GM21786 (cell line): ENCODE data around the gene MYO18B.

ENCODE experiments used
- ATAC-seq: cut with Tn5 transposase; IDR thresholded peaks from one replicate; pipeline ENCODE4 v1.9.1; 2021; ENCODE audit not compliant: unreplicated experiment

Gene MYO18B

DNA sequence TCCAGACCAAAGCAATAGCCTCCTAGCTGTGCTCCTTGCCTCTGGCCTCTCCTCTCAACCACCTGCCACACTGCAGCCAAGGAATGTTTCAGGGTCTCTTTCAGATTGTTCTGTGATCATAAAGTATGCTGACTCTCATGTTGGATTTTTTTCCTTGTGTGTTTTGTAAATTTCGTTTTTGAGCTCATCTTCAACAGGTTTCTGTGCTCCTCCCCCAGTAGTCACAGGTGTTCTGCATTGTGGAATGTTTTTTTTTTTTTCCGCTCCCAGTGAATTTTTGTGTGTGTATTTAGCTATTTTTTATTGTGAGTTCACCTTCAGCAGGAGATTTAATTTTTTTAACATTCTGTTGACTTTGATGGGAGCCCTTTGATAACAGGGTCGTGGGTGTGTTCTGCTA lies 153.7 kb downstream of the MYO18B start:
- ATAC-seq = no peak

DNA sequence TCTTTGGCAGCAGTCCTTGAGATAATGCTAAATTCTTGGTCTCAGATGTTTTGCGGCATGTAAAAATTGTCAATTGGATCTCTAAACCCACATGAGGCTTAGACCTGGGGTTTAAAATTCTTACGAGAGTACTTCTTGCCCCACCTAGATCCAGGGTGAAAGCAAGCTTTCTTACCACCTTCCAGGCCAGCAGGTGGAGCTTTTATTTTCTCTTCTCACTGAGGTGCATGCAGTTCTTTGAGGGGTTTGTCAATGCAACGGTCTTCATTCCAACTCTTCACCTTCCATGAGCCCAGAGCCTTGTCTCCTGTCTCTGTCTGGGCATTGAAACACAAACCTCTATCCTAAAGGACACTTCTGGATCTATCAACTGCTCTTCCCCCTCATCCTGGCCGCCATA lies 154.1 kb downstream of the MYO18B start:
- ATAC-seq = no peak

DNA sequence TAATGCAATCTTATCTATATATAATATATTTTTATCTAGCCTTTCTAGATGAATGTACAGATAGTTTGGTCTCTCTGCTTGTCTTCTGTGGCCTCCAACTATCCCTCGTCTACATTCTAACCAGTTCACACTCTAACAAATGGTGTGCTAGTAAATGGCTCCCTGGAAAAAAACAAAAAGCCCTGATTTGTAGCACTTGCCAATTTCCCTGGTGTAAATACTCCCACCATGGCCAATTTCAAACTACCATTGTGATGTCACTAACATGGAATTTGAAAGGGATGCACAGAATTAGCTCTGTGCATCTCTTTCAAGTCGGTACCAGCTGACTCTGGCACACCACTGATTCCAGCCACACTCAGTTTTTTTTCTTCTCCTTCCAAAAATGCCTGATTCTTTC lies 154.6 kb downstream of the MYO18B start:
- no peak for ATAC-seq

DNA sequence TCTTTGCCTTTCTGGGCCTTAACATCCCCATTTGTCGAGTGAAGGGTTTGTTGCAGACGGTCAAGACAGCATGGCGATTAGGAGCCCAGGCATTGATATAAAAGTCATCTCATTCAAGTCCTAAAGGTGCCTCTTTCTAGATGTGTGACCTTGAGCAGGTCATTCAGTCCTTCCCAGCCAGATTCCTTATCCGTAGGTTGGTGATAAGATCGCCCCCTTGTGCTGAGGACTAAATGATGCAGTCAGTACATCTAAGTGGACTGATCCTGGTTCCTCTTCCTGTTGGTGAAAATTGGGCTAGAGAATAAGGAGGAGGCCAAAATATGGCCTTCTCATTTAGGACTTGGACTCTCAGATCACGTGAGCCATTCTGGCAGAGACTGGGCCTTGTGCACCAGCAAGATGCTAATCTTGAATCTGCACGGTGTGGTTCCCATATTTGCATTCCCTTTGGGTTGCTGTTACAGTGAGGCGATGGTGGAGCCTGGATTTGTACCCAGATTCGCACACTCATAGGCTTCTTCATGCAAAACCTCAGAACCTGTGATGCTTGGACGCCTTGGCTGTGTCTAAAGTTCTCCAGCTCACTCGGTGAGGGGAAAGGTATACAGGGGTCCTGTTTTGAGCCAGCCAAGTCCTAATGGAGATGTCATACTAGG lies 156.8 kb downstream of the MYO18B start:
- ATAC-seq = no peak

- no peak for ATAC-seq
These were observed 157.6 kb downstream of the MYO18B start for GRCh38 chr22:25899566-25899965.

- no peak for ATAC-seq
These were observed 158.4 kb downstream of the MYO18B start for GRCh38 chr22:25900390-25900789.

- ATAC-seq = no peak
These were observed 158.9 kb downstream of the MYO18B start for GRCh38 chr22:25900880-25901279.

DNA sequence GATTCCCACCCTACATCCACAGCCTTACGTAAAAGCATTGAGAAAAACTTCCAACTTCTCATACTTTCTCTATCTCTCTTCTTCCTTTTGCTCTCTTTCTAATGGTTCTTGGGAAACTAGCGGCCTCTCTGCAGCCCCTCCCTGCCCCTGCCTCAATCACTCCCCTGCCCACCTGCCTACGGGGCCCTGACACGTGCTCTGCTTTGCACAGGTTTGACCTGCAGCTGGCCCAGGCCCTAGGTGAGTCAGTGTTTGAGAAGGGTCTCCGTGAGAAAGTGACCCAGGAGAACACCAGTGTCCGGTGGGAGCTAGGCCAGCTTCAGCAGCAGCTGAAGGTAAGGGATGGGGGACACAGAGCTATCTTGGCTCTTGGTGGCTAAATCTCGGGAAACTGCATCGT lies 160.4 kb downstream of the MYO18B start:
- no peak for ATAC-seq

DNA sequence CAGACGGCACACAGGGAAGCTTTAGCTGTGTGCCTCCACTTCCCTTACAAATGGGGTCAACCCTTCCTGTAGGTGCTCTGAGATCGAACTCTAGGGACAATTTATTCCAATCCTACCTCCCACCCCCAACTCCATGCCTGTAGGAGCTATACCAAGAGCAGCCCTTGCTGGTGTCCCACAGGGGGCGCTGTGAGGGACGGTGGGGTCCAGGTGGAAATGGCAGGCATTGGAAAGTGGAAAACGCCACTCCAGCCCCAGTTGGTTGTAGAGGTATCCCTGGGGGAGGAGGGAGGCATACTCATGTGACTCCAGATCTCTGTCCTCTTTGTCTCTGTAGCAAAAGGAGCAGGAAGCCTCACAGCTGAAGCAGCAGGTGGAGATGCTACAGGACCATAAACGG lies 161.3 kb downstream of the MYO18B start:
- ATAC-seq = no peak

GRCh38 chr22:25908212-25908611 lies 166.2 kb downstream of the MYO18B start:
- no peak for ATAC-seq

DNA sequence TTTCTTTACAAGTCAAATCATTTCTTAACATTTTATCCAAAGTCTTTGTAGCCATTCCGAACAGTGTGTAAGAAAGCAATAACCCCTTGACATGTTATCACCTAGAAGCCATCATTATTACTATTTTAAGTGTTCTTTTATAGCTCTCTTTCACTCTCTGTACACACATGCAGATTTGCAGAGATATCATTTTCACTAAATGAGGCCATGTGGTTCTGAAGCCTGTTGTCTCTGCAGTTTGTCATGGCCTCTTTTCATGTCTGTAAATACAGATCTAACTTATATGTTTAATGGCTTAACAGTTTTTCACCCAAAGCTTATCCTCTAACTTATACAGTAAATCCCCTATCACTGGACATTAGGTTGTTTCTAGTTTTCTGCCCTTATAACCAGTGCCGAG lies 166.8 kb downstream of the MYO18B start:
- no peak for ATAC-seq

- ATAC-seq = no peak
These were observed 167.8 kb downstream of the MYO18B start for GRCh38 chr22:25909614-25910387.

GRCh38 chr22:25911243-25911972 lies 169.4 kb downstream of the MYO18B start:
- ATAC-seq = no peak

- no peak for ATAC-seq
These were observed 177.5 kb downstream of the MYO18B start for GRCh38 chr22:25919452-25919851.

- ATAC-seq = no peak
These were observed 180.2 kb downstream of the MYO18B start for GRCh38 chr22:25922141-25922540.

- ATAC-seq = no peak
These were observed 181.9 kb downstream of the MYO18B start for GRCh38 chr22:25923914-25924313.

DNA sequence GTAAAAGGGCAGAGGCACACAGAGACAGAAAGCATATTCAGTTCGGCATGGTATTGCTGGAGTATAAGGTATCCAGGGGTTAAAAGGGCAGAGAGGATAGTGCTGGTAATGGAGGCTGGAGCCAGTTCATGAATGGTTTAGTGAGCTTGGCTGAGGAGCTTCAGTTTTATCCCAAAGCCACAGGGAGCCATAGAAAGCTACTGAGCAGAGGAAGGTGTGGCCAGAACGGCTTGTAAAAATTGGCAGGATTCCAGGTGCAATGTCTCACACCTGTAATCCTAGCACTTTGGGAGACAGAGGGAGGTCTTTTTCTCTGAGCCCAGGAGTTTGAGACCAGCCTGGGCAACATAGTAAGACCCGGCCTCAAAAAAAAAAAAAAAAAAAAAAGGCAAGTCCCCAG lies 186.1 kb downstream of the MYO18B start:
- no peak for ATAC-seq

DNA sequence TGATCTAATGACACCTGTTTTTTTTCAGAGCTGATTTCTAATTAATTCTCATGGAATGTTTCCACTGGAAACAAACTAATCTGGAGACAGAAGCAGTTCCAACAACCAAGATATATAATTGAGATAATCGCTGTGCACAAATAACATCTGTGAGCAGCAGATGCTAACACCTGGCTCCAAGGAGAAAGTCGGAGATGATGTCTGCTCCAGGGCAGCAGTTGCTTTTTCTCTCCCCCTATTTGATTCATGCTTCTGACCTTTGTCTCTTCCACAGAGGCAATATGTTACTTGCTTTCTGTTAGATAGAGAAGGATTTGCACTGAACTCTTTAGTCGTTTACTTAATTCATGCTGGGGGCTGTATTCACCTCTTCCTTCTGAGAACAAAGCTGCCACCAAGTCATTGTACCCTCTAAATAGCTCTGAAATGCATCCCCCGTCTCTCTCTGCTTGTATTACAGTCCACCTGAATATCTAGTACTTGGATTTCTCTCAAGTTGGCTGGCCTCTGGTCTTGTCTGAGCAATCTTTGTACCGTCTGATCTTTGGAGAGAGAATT lies 187.4 kb downstream of the MYO18B start:
- ATAC-seq = no peak

- ATAC-seq = no peak
These were observed 188.1 kb downstream of the MYO18B start for GRCh38 chr22:25930083-25930482.

DNA sequence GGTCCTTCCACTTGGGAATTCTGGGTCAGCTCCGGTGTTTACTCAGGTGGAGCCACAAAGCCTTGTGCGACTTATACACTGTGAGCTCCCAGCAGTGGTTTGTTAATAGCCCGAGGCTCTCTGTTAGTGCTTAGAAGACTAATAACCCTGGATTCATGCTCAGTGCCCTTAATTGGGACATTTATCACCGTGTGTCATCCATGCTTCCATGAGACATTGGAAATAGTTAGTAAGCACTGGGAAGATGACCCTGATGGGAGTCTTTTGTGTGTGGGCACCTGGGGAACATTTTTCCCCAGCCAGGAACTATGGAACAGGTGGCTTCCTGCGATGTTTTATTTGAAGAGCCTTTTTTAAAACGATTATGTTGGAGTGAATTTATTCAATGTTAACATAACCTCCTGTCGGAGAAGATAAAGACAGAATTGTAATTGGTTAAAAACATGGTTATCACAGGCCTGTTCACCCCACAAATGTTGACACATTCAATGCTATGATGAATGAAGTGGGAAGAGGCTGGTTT lies 188.9 kb downstream of the MYO18B start:
- ATAC-seq = no peak

DNA sequence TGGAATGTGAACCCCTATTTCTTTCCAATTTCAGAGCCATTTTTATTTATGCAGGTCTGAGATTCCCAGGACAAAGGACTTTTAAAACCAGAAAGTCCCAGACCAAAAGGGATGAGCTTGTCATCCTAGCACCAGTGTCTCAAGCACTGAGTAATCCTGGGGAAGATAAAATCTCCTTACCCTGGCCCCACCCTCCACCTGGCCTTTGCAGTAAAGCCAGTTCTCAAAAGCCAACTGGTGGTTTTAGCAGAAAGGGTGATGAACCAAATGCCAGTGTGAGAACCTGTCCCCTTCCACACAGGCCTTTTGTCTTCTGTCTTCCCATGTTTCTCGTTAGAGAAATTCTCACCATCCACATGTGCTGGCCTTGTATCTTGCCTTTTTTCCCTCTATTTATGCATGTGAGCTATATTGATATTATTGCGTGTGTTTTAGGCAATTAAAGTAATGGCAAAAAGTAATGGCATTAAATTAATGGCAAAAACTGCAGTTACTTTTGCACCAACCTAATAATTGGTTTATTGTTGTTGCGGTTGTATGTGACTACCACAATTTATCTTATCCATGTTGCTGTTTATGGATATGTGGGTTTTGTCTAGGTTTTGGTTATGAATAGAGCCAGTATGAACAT lies 191.3 kb downstream of the MYO18B start:
- no peak for ATAC-seq
